SK-N-SH treated with all-trans-retinoic acid at 6 μM for 48 hours (cell line): ENCODE results near the gene P2RY14.

Source experiments
- ATAC-seq: fragments of 200-7000 bp; cut with Tn5 transposase; 3 replicates; pipeline ENCODE4 v1.9.1; 2020; ENCODE audit warnings: mild to moderate bottlenecking, moderate library complexity
- ARNTL ChIP-seq: fragments of 450-650 bp; formaldehyde crosslinking; IDR thresholded peaks from 2 replicates; pipeline ENCODE4 v1.5.0; 2020; ENCODE audit warnings: low read depth, mild to moderate bottlenecking, moderate library complexity, borderline replicate concordance
- BACH2 ChIP-seq: fragments of 250-450 bp; sonication (Bioruptor Pico); IDR thresholded peaks from 2 replicates; pipeline ENCODE4 v1.9.0; 2021; ENCODE audit warnings: mild to moderate bottlenecking, borderline replicate concordance
- CREB5 ChIP-seq: fragments of 250-450 bp; sonication (Bioruptor Pico); IDR thresholded peaks from 2 replicates; pipeline ENCODE4 v1.5.1; 2020; ENCODE audit warnings: low read depth, mild to moderate bottlenecking, moderate library complexity
- CSDC2 ChIP-seq: fragments of 250-450 bp; sonication (Bioruptor Pico); IDR thresholded peaks from 2 replicates; pipeline ENCODE4 v1.5.0; 2020; ENCODE audit warnings: mild to moderate bottlenecking, moderate library complexity
- CSRNP3 ChIP-seq: fragments of 250-450 bp; sonication (Bioruptor Pico); IDR thresholded peaks from 2 replicates; pipeline ENCODE4 v1.5.1; 2021; ENCODE audit warnings: mild to moderate bottlenecking, moderate library complexity
- ESRRG ChIP-seq: fragments of 250-450 bp; sonication (Bioruptor Pico); IDR thresholded peaks from 2 replicates; pipeline ENCODE4 v1.6.1; 2021; ENCODE audit warnings: mild to moderate bottlenecking
- GLIS3 ChIP-seq: fragments of 250-450 bp; sonication (Bioruptor Pico); IDR thresholded peaks from 2 replicates; pipeline ENCODE4 v1.5.0; 2020; ENCODE audit warnings: mild to moderate bottlenecking, moderate library complexity
- ISL1 ChIP-seq: fragments of 250-450 bp; sonication (Bioruptor Pico); IDR thresholded peaks from 2 replicates; pipeline ENCODE4 v2.1.2; 2022; ENCODE audit warnings: mild to moderate bottlenecking, moderate library complexity
- PATZ1 ChIP-seq: fragments of 250-450 bp; sonication (Bioruptor Pico); IDR thresholded peaks from 2 replicates; pipeline ENCODE4 v1.8.0; 2020; ENCODE audit warnings: mild to moderate bottlenecking, moderate library complexity, borderline replicate concordance
- POU6F1 ChIP-seq: fragments of 250-450 bp; sonication (Bioruptor Pico); IDR thresholded peaks from 2 replicates; pipeline ENCODE4 v1.8.0; 2021; ENCODE audit warnings: low read depth, mild to moderate bottlenecking, moderate library complexity, borderline replicate concordance
- PPARA ChIP-seq: fragments of 250-450 bp; sonication (Bioruptor Pico); IDR thresholded peaks from 2 replicates; pipeline ENCODE4 v1.5.0; 2020; ENCODE audit warnings: mild to moderate bottlenecking, borderline replicate concordance
- SNAI2 ChIP-seq: fragments of 250-450 bp; sonication (Bioruptor Pico); IDR thresholded peaks from 2 replicates; pipeline ENCODE4 v1.5.0; 2020; ENCODE audit warnings: mild to moderate bottlenecking, moderate library complexity
- TCF4 ChIP-seq: fragments of 250-450 bp; sonication (Bioruptor Pico); IDR thresholded peaks from 2 replicates; pipeline ENCODE4 v1.8.0; 2021; ENCODE audit warnings: mild to moderate bottlenecking, moderate library complexity, borderline replicate concordance
- TOX ChIP-seq: fragments of 250-450 bp; sonication (Bioruptor Pico); IDR thresholded peaks from 2 replicates; pipeline ENCODE4 v1.8.0; 2021; ENCODE audit warnings: mild to moderate bottlenecking, moderate library complexity, borderline replicate concordance
- TSHZ2 ChIP-seq: fragments of 250-450 bp; sonication (Bioruptor Pico); IDR thresholded peaks from 2 replicates; pipeline ENCODE4 v1.5.0; 2020; ENCODE audit warnings: mild to moderate bottlenecking, moderate library complexity
- ZC3H10 ChIP-seq: fragments of 250-450 bp; sonication (Bioruptor Pico); IDR thresholded peaks from 2 replicates; pipeline ENCODE4 v1.5.1; 2021; ENCODE audit warnings: mild to moderate bottlenecking, moderate library complexity
- ZFP3 ChIP-seq: fragments of 250-450 bp; sonication (Bioruptor Pico); IDR thresholded peaks from 2 replicates; pipeline ENCODE4 v1.5.0; 2020; ENCODE audit warnings: mild to moderate bottlenecking, moderate library complexity
- ZFP30 ChIP-seq: fragments of 450-650 bp; formaldehyde crosslinking; IDR thresholded peaks from 2 replicates; pipeline ENCODE4 v1.5.0; 2022; ENCODE audit warnings: mild to moderate bottlenecking, moderate library complexity
- ZNF565 ChIP-seq: fragments of 450-650 bp; formaldehyde crosslinking; conservative IDR thresholded peaks from 2 replicates; pipeline ENCODE4 v1.5.0; 2020; ENCODE audit warnings: low read depth, mild to moderate bottlenecking, moderate library complexity
- ZNF70 ChIP-seq: fragments of 450-650 bp; formaldehyde crosslinking; IDR thresholded peaks from 2 replicates; pipeline ENCODE4 v1.5.0; 2020; ENCODE audit warnings: mild to moderate bottlenecking, moderate library complexity
- ZNF8 ChIP-seq: fragments of 450-650 bp; formaldehyde crosslinking; IDR thresholded peaks from 2 replicates; pipeline ENCODE4 v1.5.0; 2020; ENCODE audit warnings: mild to moderate bottlenecking, moderate library complexity

The P2RY14 gene

GRCh38 chr3:151204530-151205402 lies 73.6 kb downstream of the P2RY14 start (continued):
- TF ChIP-seq POU6F1 (no peak), ZFP3 (CRISPR knock-in tag) (no peak), CSDC2 (CRISPR knock-in tag) (no peak), ESRRG (no peak)

- TF ChIP-seq ISL1 (CRISPR knock-in tag): no peak
- ATAC-seq: no peak
Measured at GRCh38 chr3:151203051-151203420, 75.3 kb downstream of the P2RY14 start, which contains the start of gene GPR171. GPR171 (minus strand) TSS chr3:151203216; CDS start chr3:151199386, 3,830 bp downstream.

GRCh38 chr3:151201051-151201730 lies 77.2 kb downstream of the P2RY14 start:
- TF ChIP-seq ZNF565 (no peak), CSRNP3 (CRISPR knock-in tag) (no peak), POU6F1 (no peak)
- no peak for ATAC-seq

- no peak for ATAC-seq
- TF ChIP-seq TOX (CRISPR knock-in tag): no peak
- TF ChIP-seq, all 23 proteins: peak for 0
Measured at GRCh38 chr3:151200586-151200985, 77.8 kb downstream of the P2RY14 start.

- ATAC-seq: no peak
- TF ChIP-seq CREB5 (CRISPR knock-in tag) (no peak), SNAI2 (CRISPR knock-in tag) (no peak), ZC3H10 (CRISPR knock-in tag) (no peak), PPARA (CRISPR knock-in tag) (no peak), TOX (CRISPR knock-in tag) (no peak), ZNF70 (no peak), ESRRG (no peak), TSHZ2 (CRISPR knock-in tag) (no peak), BACH2 (no peak), ZFP30 (no peak), ARNTL (no peak), TCF4 (CRISPR knock-in tag) (no peak), ZNF565 (no peak), ZNF8 (CRISPR knock-in tag) (no peak), GLIS3 (no peak), PATZ1 (CRISPR knock-in tag) (no peak), ISL1 (CRISPR knock-in tag) (no peak)
Measured at GRCh38 chr3:151199554-151200438, 78.5 kb downstream of the P2RY14 start.
